HG02642 (cell line): ENCODE measurements around the gene CNNM1.

Experiments used
- ATAC-seq: cut with Tn5 transposase; IDR thresholded peaks from one replicate; pipeline ENCODE4 v1.9.1; 2021; ENCODE audit warnings: mild to moderate bottlenecking; ENCODE audit not compliant: unreplicated experiment, poor library complexity

The CNNM1 gene

GRCh38 chr10:99410146-99410545 is 81.0 kb downstream of the CNNM1 start:
- no peak for ATAC-seq

- no peak for ATAC-seq
Measured at GRCh38 chr10:99410876-99411275, 81.7 kb downstream of the CNNM1 start.

- ATAC-seq = no peak
Measured at GRCh38 chr10:99411546-99411945, 82.4 kb downstream of the CNNM1 start.

GRCh38 chr10:99412099-99412498 is 82.9 kb downstream of the CNNM1 start:
- ATAC-seq = no peak

- ATAC-seq = no peak
Measured at GRCh38 chr10:99418910-99419624, 89.9 kb downstream of the CNNM1 start.

- no peak for ATAC-seq
Measured at GRCh38 chr10:99419688-99420087, 90.5 kb downstream of the CNNM1 start.

GRCh38 chr10:99421233-99421739 is 92.1 kb downstream of the CNNM1 start:
- no peak for ATAC-seq

- no peak for ATAC-seq
Measured at GRCh38 chr10:99422529-99423096, 93.5 kb downstream of the CNNM1 start.

- no peak for ATAC-seq
Measured at GRCh38 chr10:99424656-99425055, 95.5 kb downstream of the CNNM1 start.

GRCh38 chr10:99425204-99425603 is 96.0 kb downstream of the CNNM1 start:
- ATAC-seq = no peak

- ATAC-seq = no peak
Measured at GRCh38 chr10:99426689-99427088, 97.5 kb downstream of the CNNM1 start.

GRCh38 chr10:99427566-99428190 is 98.5 kb downstream of the CNNM1 start:
- no peak for ATAC-seq

GRCh38 chr10:99429517-99430095 is 100.5 kb downstream of the CNNM1 start:
- no peak for ATAC-seq

- ATAC-seq = peak; percentile 19
Measured at GRCh38 chr10:99430116-99430450, 100.9 kb downstream of the CNNM1 start.

GRCh38 chr10:99430451-99431189 is 101.5 kb downstream of the CNNM1 start, which contains the start of gene GOT1:
GOT1 (minus strand) TSS chr10:99430624; CDS start chr10:99430565, 59 bp downstream.
- ATAC-seq = peak; percentile 96

GRCh38 chr10:99431190-99431760 is 102.1 kb downstream of the CNNM1 start:
- ATAC-seq = no peak

GRCh38 chr10:99432047-99432446 is 102.9 kb downstream of the CNNM1 start:
- ATAC-seq = no peak

- no peak for ATAC-seq
Measured at GRCh38 chr10:99432881-99433280, 103.7 kb downstream of the CNNM1 start.

- ATAC-seq = no peak
Measured at GRCh38 chr10:99433378-99434020, 104.3 kb downstream of the CNNM1 start.
